ENCODE results near the gene CIC. TPM values are rescaled to one million over a fixed set of nuclear protein-coding genes. Genes with fewer than 3 reads are reported as not detected.
"Not testable (repeated sequence)": the region's sequence is repeated elsewhere in the genome, so short reads cannot be mapped to it uniquely, and the experiment has no call there.

Gene CIC
- total and polyA plus RNA-seq, 2 experiments from 2014 or later = 18.1 to 55.5 TPM

DNA sequence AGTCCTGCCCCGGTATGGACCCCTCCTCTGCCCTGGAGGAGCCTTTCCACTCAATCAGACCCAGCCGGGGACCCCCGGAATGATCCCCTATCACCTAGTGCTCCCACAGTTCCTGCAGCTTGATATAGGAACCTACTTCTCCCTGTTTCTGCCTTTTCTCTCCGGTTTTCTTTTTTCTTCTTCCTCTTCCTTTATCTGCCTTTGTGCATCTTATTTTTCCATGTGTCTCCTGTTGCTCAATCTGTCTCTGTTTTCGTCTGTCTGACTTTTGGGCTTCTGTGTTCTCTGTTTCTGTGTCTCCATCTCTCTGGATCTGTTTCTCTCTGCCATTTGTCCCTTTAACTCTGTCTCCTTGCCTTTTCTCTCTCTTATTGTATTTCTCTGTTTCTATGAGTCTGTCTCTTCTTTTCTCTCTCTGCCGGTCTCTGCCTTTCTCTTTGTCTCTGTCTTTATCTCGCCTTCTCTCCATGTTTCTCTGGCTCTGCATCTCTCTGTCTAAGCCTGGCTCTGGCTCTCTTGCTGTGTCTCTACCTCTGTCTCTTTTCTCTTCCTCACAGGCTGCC is 66.4 kb downstream of the CIC start:
- Histone ChIP-seq H3K27me3 (no peaks in the 10 kb centered on the region), H3K4me1 (ENCODE audit: low read depth) (no peaks in the 10 kb centered on the region), H3K4me3 (no peak overlapping the region), H3K9me3 (ENCODE audit: low read depth) (no peaks in the 10 kb centered on the region), H3K36me3 (peaks cover 13% of the 10 kb centered on the region), H3K27ac (no peak overlapping the region)
- no peak for DNase-seq (ENCODE audit: low read depth in 1 of 2, low spot score in 1 of 2)
- no peak for TF ChIP-seq CTCF (IDR thresholded peaks at IDR 0.05; ENCODE audit: low read depth, low read length)

DNA sequence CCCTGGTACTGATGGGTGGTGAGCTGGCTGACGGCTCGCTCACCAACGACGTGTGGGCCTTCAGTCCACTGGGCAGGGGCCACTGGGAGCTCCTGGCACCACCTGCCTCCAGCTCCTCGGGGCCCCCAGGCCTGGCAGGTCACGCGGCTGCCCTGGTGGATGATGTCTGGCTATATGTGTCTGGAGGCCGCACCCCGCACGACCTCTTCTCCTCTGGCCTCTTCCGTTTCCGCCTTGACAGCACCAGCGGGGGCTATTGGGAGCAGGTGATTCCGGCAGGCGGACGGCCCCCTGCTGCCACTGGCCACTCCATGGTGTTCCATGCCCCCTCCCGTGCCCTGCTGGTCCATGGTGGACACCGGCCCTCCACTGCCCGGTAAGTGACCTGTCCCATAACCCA is 66.9 kb downstream of the CIC start:
- no peak overlapping the region for H3K4me3 ChIP-seq
- no peak for DNase-seq (ENCODE audit: low read depth in 1 of 2, low spot score in 1 of 2)
- no peaks in the 10 kb centered on the region for H3K27me3 ChIP-seq
- H3K9me3 ChIP-seq (ENCODE audit: low read depth) = no peaks in the 10 kb centered on the region
- no peaks in the 10 kb centered on the region for H3K4me1 ChIP-seq (ENCODE audit: low read depth)
- peaks cover 13% of the 10 kb centered on the region for H3K36me3 ChIP-seq
- TF ChIP-seq CTCF (IDR thresholded peaks at IDR 0.05; ENCODE audit: low read depth, low read length) = no peak
- no peak overlapping the region for H3K27ac ChIP-seq

DNA sequence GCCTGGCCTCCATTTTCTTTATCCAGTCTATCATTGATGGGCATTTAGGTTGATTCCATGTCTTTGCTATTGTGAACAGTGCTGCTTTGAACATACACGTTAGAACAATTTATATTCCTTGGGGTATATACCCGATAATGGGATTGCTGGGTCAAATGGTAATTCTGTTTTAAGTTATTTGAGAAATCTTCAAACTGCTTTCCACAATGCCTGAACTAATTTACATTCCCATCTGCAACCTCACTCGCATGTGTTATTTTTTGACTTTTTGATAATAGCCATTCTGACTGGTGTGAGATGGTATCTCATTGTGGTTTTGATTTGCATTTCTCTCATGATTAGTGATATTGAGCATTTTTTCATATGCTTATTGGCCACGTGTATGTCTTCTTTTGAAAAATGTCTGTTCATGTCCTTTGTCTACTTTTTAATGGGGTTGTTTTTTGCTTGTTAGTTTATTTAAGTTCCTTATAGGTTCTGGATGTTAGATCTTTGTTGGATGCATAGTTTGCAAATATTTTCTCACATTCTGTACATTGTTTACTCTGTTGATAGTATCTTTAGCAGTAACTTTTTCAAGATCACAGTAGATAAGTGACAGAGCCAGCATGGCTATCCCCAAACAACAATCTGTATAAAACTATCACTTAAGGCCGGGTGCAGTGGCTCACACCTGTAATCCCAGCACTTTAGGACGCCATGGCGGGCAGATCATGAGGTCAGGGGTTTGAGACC is 70.2 kb downstream of the CIC start:
- not testable (repeated sequence) for H3K4me3 ChIP-seq; H3K27me3 ChIP-seq; H3K9me3 ChIP-seq (ENCODE audit: low read depth); H3K27ac ChIP-seq; H3K4me1 ChIP-seq (ENCODE audit: low read depth); DNase-seq (ENCODE audit: low read depth in 1 of 2, low spot score in 1 of 2)
- H3K36me3 ChIP-seq = peaks cover 19% of the 10 kb centered on the region

DNA sequence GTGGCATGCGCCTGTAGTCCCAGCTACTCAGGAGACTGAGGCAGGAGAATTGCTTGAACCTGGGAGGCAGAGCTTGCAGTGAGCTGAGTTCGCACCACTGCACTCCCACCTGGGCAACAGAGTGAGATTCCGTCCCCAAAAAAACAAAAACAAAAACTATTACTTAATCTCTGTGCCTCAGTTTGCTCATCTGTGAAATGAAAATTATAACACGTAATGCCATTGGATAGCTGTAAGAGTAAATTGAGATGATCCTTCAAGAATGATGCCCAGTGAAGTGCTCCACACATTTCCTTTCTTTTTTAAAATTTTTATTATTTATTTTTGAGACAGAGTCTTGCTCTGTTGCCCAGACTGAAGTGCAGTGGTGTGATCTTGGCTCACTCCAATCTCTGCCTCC is 70.9 kb downstream of the CIC start:
- not testable (repeated sequence) for H3K4me3 ChIP-seq; H3K9me3 ChIP-seq (ENCODE audit: low read depth); H3K27me3 ChIP-seq; H3K4me1 ChIP-seq (ENCODE audit: low read depth); DNase-seq (ENCODE audit: low read depth in 1 of 2, low spot score in 1 of 2); H3K27ac ChIP-seq
- H3K36me3 ChIP-seq = peaks cover 19% of the 10 kb centered on the region

- no peaks in the 10 kb centered on the region for H3K4me1 ChIP-seq (ENCODE audit: low read depth)
- H3K36me3 ChIP-seq = peaks cover 9% of the 10 kb centered on the region
- H3K27ac ChIP-seq = no peak overlapping the region
- no peak overlapping the region for H3K4me3 ChIP-seq
- H3K9me3 ChIP-seq (ENCODE audit: low read depth) = no peaks in the 10 kb centered on the region
- H3K27me3 ChIP-seq = no peaks in the 10 kb centered on the region
- no peak for TF ChIP-seq CTCF (IDR thresholded peaks at IDR 0.05; ENCODE audit: low read depth, low read length)
- DNase-seq (ENCODE audit: low read depth in 1 of 2, low spot score in 1 of 2) = no peak
Observed at GRCh38 chr19:42343344-42344110, 74.5 kb downstream of the CIC start.

DNA sequence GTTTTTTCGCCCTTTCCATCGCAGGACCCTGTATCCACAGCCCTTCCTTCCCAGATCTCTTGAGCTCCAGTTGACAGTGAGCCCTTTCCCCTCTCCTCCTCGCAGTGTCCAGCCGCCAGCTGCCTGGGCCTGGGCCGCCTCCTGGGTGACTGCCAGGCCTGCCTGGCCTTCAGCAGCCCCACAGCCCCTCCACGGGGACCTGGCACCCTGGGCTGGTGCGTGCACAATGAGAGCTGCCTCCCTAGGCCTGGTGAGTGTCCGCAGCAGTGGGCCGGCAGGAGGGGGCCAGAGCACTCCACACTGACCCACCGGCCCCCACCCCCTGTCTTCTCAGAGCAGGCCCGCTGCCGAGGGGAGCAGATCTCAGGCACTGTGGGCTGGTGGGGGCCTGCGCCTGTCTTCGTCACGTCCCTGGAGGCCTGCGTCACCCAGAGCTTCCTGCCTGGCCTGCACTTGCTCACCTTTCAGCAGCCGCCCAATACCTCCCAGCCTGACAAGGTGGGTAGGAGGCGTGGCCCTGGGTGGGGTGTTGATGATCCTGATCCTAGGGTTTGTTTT is 75.4 kb downstream of the CIC start:
- H3K27me3 ChIP-seq = no peaks in the 10 kb centered on the region
- no peak overlapping the region for H3K27ac ChIP-seq
- H3K4me3 ChIP-seq = no peak overlapping the region
- no peaks in the 10 kb centered on the region for H3K9me3 ChIP-seq (ENCODE audit: low read depth)
- no peak for DNase-seq (ENCODE audit: low read depth in 1 of 2, low spot score in 1 of 2)
- H3K36me3 ChIP-seq = peaks cover 9% of the 10 kb centered on the region
- TF ChIP-seq CTCF (IDR thresholded peaks at IDR 0.05; ENCODE audit: low read depth, low read length) = no peak
- no peaks in the 10 kb centered on the region for H3K4me1 ChIP-seq (ENCODE audit: low read depth)

Other genes starting within 250 kb of the CIC start
- gene GRIK5, start 199.0 kb upstream of the CIC start, total RNA-seq = 9.1 and 11.8 TPM in 2 replicates
- gene GRIK5, start 199.0 kb upstream of the CIC start, polyA plus RNA-seq = 3.4 and 6.3 TPM in 2 replicates
- 29.2 and 36.2 TPM in 2 replicates for gene ZNF574, start 193.1 kb upstream of the CIC start, total RNA-seq
- gene ZNF574, start 193.1 kb upstream of the CIC start, polyA plus RNA-seq = 23.9 and 32.5 TPM in 2 replicates
- not detected in 2 replicates for gene POU2F2, start 136.8 kb upstream of the CIC start, total RNA-seq
- gene POU2F2, start 136.8 kb upstream of the CIC start, polyA plus RNA-seq = 0.12 and 0.31 TPM in 2 replicates
- gene DEDD2, start 51.6 kb upstream of the CIC start, total RNA-seq = 69.7 and 71.6 TPM in 2 replicates
- 46.0 and 58.2 TPM in 2 replicates for gene DEDD2, start 51.6 kb upstream of the CIC start, polyA plus RNA-seq
- 8.8 and 13.0 TPM in 2 replicates for gene ZNF526, start 48.9 kb upstream of the CIC start, total RNA-seq
- 9.2 and 10.1 TPM in 2 replicates for gene ZNF526, start 48.9 kb upstream of the CIC start, polyA plus RNA-seq
- gene GSK3A, start 26.6 kb upstream of the CIC start, total RNA-seq = 28.0 and 33.2 TPM in 2 replicates
- 35.3 and 40.2 TPM in 2 replicates for gene GSK3A, start 26.6 kb upstream of the CIC start, polyA plus RNA-seq
- gene ERF, start 14.1 kb upstream of the CIC start, total RNA-seq = 97.6 and 108 TPM in 2 replicates
- 25.1 and 25.4 TPM in 2 replicates for gene ERF, start 14.1 kb upstream of the CIC start, polyA plus RNA-seq
- 1.3 and 1.4 TPM in 2 replicates for gene PRR19, start 32.9 kb downstream of the CIC start, total RNA-seq
- gene PRR19, start 32.9 kb downstream of the CIC start, polyA plus RNA-seq = 0.16 and 2.9 TPM in 2 replicates
- gene PAFAH1B3, start 33.4 kb downstream of the CIC start, total RNA-seq = 91.2 and 144 TPM in 2 replicates
- 87.9 and 131 TPM in 2 replicates for gene PAFAH1B3, start 33.4 kb downstream of the CIC start, polyA plus RNA-seq
- gene TMEM145, start 44.1 kb downstream of the CIC start, total RNA-seq = 0.18 and 3.7 TPM in 2 replicates
- 0.47 and 3.8 TPM in 2 replicates for gene TMEM145, start 44.1 kb downstream of the CIC start, polyA plus RNA-seq
- 81.9 and 102 TPM in 2 replicates for gene MEGF8, start 56.4 kb downstream of the CIC start, total RNA-seq
- 18.5 and 23.9 TPM in 2 replicates for gene MEGF8, start 56.4 kb downstream of the CIC start, polyA plus RNA-seq
- gene CNFN, start 121.0 kb downstream of the CIC start, total RNA-seq = 0.95 and 8.2 TPM in 2 replicates
- gene CNFN, start 121.0 kb downstream of the CIC start, polyA plus RNA-seq = 7.1 and 12.1 TPM in 2 replicates
- 20.4 and 24.4 TPM in 2 replicates for gene LIPE, start 158.1 kb downstream of the CIC start, total RNA-seq
- gene LIPE, start 158.1 kb downstream of the CIC start, polyA plus RNA-seq = 16.6 and 20.2 TPM in 2 replicates
- gene CXCL17, start 173.7 kb downstream of the CIC start, total RNA-seq = 0.25 TPM in 1 of 2 replicates, not detected in the other
- 0.59 and 1.1 TPM in 2 replicates for gene CXCL17, start 173.7 kb downstream of the CIC start, polyA plus RNA-seq